Eye (tissue), 1 donor: ENCODE measurements around the gene KRTAP10-1.
"Not testable (repeated sequence)": the region's sequence is repeated elsewhere in the genome, so short reads cannot be mapped to it uniquely, and the experiment has no call there.

Source experiments
- DNase-seq: peaks from one replicate; pipeline ENCODE4 v3.0.0-alpha.2; 2015

KRTAP10-1 gene

DNA sequence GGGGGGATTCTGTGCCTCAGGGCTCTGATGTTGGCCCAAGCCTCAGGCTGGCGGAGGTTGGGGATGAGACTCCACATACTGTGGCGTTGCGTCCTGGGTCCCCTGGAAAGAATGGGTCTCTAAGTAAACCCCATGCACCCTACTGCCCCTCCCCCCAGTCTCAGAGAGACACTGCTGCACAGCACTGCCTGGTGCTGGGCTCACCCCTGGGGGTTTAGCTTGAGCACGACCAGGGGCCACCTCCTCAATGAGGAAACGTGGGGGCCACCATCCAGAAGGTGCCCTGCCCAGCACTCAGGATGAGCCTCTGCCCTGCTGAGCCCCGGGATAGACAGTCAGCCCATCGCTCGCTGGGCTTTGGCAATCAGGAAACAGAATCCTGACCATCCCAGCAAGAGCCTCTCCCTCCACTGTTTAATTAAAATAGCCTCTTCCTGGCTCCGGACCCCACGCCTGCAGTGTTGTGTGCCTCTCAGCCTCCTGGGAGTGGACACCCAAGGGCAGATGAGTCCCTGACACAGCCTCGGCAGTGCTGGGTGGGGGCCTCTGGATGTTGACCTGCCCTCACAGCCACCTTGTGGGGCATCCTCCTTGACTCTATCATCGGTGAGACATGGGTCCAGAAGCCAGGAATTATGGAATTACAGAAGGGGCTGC, 30.0 kb upstream of the KRTAP10-1 start:
- DNase-seq = no peak

DNA sequence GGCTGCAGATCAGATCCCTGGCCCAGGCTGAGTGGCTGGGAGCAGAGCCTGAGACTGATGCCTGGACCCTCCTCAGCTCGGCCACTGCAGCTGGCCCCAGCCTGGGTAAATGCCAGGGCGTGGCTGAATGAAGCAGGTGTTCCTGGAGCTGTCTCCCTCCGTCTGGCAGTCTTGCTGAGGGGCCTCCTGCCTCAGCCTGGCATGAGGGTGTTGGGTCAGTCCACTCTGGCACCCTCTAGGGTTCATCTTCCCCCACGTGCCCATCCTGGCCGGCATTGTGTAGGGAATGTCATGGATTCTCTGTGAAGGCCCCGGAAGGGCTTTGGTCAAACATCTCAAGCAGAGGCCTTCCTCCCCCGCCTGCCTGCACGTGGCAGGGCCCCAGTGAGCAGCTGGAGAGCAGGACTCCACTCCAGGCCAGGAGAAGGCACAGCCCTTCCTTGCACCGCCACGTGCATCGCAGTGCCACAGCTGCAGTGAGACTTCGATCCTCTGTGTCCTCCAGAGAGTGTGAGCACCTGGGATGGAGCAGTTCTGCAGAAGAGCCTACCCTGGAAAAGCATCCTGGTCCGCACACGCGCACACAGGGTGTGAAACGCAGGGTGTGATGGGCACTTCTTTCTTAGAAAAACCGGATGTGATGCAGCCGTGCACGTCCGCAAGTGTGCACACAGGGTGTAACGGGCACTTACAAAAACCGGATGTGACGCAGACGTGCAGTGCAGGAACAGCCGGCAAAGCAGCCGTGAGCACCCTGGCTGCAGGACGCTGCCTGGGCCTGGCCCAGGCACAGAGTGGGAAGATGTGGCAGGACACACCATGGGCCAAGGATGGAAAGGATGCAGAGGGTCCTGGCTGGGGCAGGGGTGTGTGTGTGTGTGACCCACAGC, 28.9 kb upstream of the KRTAP10-1 start:
- no peak for DNase-seq

- DNase-seq = no peak
Measured at GRCh38 chr21:44568261-44568660, 28.3 kb upstream of the KRTAP10-1 start.

GRCh38 chr21:44567481-44568171, 27.6 kb upstream of the KRTAP10-1 start:
- no peak for DNase-seq

DNA sequence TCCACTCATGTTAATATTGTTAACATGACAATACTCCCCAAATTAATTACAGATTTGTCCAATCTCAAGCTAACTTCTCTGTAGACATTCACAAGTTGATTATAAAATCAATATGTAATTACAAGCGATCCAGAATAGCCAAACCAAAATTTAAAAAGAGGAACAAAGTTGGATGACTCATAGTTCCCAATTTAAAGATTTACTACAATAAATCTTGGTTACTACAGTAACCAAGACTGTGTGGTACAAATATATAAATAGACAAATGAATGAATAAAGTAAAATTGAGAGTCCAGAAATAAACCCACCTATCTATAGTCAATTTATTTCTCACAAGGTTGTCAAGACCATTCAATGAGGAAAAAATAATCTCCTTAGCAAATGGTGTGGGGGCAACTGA, 26.4 kb upstream of the KRTAP10-1 start:
- DNase-seq = no peak

DNA sequence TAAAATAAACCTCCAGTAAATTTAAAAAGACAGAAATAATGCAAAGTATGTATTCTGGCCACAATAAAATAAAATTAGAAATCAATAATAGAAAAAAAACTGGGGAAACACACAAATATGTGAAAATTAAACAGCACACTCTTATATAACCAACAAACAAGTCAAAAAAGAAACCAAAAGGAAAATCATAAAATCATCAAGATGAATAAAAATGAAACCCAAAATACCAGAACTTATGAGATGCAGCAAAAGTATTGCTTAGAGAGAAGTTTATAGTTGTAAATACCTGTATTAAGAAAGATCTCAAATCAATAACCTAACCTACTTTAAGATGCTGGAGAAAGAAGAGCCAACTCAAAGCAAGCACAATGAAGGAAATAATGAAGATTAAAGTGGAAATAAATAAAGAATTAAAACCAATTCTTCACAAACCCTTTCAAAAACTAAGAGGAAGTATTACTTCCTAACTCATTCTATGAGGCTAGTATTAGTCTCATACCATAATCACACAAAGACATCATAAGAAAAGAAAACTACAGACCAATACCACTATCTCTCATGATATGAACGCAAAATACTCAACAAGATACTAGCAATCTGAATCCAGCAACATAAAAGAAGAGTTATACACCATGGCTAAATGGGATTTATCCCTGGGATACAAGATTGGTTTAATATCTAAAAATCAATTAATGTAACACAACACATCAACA, 25.0 kb upstream of the KRTAP10-1 start:
- no peak for DNase-seq

DNA sequence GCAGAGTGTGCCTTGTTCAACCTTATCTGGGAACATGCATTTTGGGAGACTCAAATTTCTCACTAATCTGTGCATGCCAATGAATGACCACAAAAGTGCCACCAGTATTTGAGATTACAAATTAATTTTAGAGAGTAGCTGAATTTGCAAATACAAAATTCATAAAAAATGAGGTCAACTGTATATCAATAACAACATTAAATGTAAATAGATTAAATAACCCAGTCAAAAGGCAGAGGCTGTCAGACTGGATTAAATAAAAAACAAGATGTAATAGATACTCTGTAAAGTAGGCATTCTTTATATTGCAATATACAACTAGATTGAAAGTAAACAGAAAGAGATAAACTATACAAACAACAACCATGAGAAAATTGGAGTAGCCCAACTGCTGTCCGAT, 24.1 kb upstream of the KRTAP10-1 start:
- no peak for DNase-seq

GRCh38 chr21:44558695-44559094, 18.7 kb upstream of the KRTAP10-1 start, which contains the start of gene KRTAP10-3:
Gene KRTAP10-3 (minus strand): TSS chr21:44558795. CDS start chr21:44558715, 80 bp downstream.
- no peak for DNase-seq

DNA sequence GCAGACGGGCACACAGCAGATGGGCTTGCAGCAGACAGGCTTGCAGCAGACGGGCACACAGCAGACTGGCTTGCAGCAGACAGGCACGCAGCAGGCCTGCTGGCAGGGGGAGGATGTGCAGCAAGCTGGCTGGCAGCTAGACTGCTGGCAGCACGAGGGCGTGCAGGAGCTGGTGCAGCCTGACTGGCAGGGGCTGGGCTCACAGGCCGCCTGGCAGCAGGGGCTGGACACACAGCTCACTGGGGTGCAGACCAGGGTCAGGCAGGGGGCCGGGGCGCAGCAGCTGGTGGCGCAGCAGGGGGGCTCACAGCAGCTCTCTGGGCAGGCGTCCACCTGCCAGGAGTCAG, 18.3 kb upstream of the KRTAP10-1 start:
- DNase-seq = not testable (repeated sequence)

DNA sequence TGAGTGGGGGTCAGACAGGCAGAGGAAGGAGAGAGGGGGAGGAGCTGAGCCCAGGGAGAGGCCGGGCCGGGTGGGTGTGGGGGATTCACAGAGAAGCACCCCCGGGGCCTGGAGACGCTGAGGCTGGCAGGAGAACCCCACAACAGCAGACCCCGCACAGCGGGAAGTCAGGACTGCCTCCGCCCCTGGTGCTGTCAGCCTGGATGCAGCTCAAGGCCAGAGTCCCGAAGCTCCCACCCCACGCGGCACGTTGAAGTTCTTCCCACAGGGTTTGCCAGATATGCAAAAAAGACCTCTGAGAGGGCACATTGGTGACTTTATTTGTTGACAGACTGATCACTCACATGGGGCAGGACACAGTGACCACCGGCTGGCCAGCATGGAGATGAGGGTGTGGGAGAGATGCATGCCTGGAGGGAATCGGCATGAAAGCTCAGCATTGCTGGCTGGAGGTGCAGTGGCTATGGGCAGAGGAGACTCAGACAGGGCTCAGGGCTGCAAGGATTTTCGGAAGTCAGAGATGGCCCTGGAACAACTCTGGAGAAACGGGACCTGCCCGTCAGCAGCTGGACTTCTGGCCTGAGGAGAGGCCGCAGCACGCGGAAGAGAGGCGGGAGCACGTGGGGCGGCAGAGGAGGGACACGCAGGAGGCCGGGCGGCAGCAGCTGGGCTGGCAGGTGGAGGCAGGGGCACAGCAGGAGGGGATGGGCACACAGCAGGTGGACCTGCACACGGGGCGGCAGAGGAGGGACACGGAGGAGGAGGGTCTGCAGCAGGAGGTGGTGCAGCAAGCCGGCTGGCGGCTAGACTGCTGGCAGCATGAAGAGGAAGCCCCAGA, 17.7 kb upstream of the KRTAP10-1 start:
- peak; percentile 36 for DNase-seq

DNA sequence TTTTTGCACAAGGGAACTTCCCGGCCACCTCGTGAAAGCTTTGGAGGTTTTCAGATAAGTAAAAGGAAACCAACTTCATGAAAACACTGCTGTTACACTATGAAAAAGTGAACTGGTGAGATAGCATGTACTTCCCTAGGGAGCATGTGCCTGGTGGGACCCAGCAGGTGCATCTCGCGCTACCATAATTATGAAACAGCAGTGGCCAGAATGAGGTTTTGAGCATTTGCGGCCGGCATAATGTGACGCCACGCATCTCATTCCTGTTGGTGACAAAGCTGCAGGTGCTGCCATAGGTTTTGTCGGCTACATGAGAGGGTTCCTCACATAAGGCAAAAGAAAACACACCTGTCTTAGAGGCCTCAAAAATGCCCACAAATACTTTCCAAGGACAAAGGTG, 16.9 kb upstream of the KRTAP10-1 start:
- no peak for DNase-seq

GRCh38 chr21:44555200-44555875, 15.3 kb upstream of the KRTAP10-1 start:
- no peak for DNase-seq

DNA sequence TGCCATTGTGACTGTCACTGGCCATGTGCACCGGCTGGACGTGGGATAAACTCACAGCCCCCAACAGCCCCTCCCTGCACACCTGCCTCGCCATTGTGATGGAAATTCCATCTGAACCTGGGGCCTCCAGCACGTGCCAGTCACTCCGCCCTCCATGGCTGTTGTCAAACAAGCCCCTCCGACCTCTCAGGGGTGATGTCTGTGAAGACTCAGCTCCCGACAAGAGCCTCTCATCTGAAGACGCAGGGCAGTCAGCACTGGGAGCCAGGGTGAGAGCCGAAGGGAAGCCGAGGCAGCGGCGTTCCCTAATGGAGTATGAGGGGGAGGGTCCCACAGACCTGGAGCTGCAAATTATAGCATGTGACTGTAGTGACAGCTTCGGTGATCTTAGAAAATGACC, 12.7 kb upstream of the KRTAP10-1 start:
- DNase-seq = no peak

DNA sequence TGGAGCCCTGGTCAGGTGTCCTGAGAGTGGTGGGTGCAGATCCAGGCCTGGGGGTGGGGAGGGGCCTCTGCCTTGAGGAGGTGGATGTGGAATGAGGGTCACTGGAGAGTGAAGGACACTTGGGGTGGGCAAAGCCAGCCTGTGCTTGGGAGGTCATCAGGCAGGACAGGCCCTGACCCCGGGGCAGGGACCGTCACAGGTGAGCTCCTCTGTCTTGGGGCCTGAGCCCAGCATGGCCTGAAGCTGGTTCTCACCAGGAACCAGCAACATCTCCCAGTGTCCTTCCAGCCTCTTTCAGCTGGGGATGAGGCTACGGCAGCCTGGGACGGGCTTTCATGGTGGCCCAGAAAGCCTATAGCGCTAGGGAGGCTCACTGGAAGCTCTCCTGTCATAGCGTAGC, 12.1 kb upstream of the KRTAP10-1 start:
- no peak for DNase-seq

- peak; percentile 35 for DNase-seq
Measured at GRCh38 chr21:44551340-44551961, 11.5 kb upstream of the KRTAP10-1 start, which contains the start of gene KRTAP10-2. Gene KRTAP10-2 (minus strand): TSS chr21:44551505. CDS start chr21:44551458, 47 bp downstream.

- DNase-seq = no peak
Measured at GRCh38 chr21:44550807-44551206, 10.8 kb upstream of the KRTAP10-1 start.

DNA sequence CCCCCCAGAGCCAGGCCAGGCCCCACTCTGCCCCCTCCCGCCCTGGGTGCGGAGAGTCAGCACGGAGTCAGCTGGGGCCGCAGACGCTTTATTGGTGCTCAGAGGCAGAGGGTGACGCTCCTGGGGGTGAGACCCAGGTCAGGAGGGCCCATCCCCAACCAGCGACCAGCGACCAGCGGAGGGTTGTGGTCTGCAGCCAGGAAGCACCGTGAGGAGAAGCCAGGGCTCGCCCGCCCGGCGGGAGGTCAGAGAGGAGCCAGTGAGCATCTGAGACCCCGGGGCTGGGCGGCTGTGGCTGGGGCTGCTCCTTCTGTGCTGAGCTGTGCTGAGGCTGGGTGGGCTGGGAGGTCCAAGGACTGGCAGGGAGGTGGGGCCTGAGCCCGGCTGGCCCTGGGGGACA, 10.3 kb upstream of the KRTAP10-1 start:
- peak; percentile 11 for DNase-seq

- peak; percentile 12 for DNase-seq
Measured at GRCh38 chr21:44549525-44550211, 9.7 kb upstream of the KRTAP10-1 start.

DNA sequence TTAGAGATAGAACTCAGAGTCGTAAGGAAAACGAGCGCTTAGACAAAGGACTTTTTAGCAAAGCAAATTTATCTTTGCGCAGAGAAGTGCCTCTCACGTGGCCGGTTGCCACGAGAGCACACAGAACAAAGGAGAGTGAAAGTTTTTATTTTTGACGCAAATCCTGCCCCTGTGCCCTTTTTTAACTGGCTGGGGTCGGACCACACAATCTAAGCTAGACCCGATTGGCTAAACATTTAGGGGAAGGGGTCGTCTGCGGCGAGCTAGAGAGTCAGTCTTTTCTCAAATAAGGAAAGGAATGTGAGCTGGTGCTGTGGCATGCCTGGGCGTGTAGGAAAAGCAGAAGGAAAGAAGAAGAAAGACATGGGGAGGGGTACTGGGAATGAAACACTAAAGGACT, 8.9 kb upstream of the KRTAP10-1 start:
- peak; percentile 48 for DNase-seq

- no peak for DNase-seq
Measured at GRCh38 chr21:44548381-44548780, 8.4 kb upstream of the KRTAP10-1 start.
